ENCODE results near the gene EEF1AKMT3. TPM values are rescaled to one million over a fixed set of nuclear protein-coding genes. Genes with fewer than 3 reads are reported as not detected.

EEF1AKMT3 gene
- total and polyA plus RNA-seq, 9 of the 15 experiments (the other 6 are each of a cell fraction or from before 2014, with no cell fraction given), result 4.1 to 17.2 (median 7.9) TPM

GRCh38 chr12:57815177-57816000 lies 43.0 kb downstream of the EEF1AKMT3 start:
- no peaks in the 10 kb centered on the region; the same call in 2 of the 3 replicates for H3K36me3 ChIP-seq (ENCODE audit: control insufficient read depth, insufficient read depth, low read length)
- no peaks in the 10 kb centered on the region for H3K79me2 ChIP-seq (ENCODE audit: control insufficient read depth, insufficient read depth, low read length)
- H2AFZ ChIP-seq (ENCODE audit: low read depth, low read length), result no peak overlapping the region
- peaks cover 10 to 25% of the 10 kb centered on the region in 2 experiments; a peak in 3 of 5 replicates for H3K4me1 ChIP-seq (replicated peaks in 1 of 2; ENCODE audit: control insufficient read depth in 2 of 2, insufficient read depth in 2 of 2, low read length in 2 of 2)
- DNase-seq (ENCODE audit: extremely low read depth in 1 of 4, low spot score in 3 of 4) (peak in 2 of 4 experiments; percentile 27 to 47), FAIRE-seq (peak; percentile 58), ATAC-seq (peak; percentile 61)
- intact Hi-C loops (cut with micrococcal nuclease) (loop anchor here (2.0 kb wide), 1 partner anchor 57 kb away; no protein-coding TSS in a partner anchor), in situ Hi-C loops (cut with MboI) (no loop called here)
- H3K4me2 ChIP-seq (ENCODE audit: insufficient read depth, low read length), result no peak overlapping the region
- H3K27me3 ChIP-seq (ENCODE audit: control insufficient read depth in 2 of 2, insufficient read depth in 2 of 2, low read length in 2 of 2), result no peaks in the 10 kb centered on the region
- no peak overlapping the region for H3K9ac ChIP-seq (ENCODE audit: insufficient read depth in 1 of 2, low read depth in 2 of 2, low read length in 2 of 2)
- no peaks in the 10 kb centered on the region for H3K9me3 ChIP-seq (replicated peaks; ENCODE audit: control insufficient read depth, insufficient read depth, low read depth, low read length)
- WGBS (ENCODE audit: insufficient coverage, low coverage, missing lambda C conversion rate), result 66% methylated on average over 12 of the region's 13 CpGs
- POLR2A ChIA-PET, result interaction anchor here (0.5 to 1.3 kb wide), 8 partner anchors 8 to 269 kb away, joined by 3 to 5 read pairs (median 4); no protein-coding TSS in a partner anchor
- no peak overlapping the region for H3K27ac ChIP-seq (ENCODE audit: extremely low read depth, low read depth, low read length)
- TF ChIP-seq SMC3 (conservative IDR thresholded peaks at IDR 0.05; ENCODE audit: insufficient read depth, low read depth, low read length) (0 out of 2 replicates have a peak, but pooled peaks have one; percentile 18), CTCF (IDR thresholded peaks at IDR 0.05 in 2 of 3, conservative IDR thresholded peaks at IDR 0.05 in 1 of 3; ENCODE audit: insufficient read depth in 2 of 3, low read depth in 1 of 3, low read length in 3 of 3) (peak; percentile 41 to 61 (median 56); a peak in 4 of 6 replicates), ZNF561 (CRISPR knock-in tag; conservative IDR thresholded peaks at IDR 0.05) (no peak), RAD21 (CRISPR knock-in tag; conservative IDR thresholded peaks at IDR 0.05 in 1 of 2, IDR thresholded peaks at IDR 0.05 in 1 of 2) (peak in 1 of 2 experiments; percentile 45; a peak in 2 of 4 replicates), ZBTB33 (CRISPR knock-in tag; IDR thresholded peaks at IDR 0.05) (peak; percentile 54; the same call in 1 of the 2 replicates)
- no TSS peak for BruUV-seq (replicated peaks)
- no peaks in the 10 kb centered on the region; the same call in 1 of the 2 replicates for H4K20me1 ChIP-seq (replicated peaks; ENCODE audit: control insufficient read depth, insufficient read depth, low read length)
- no peak overlapping the region for H3K4me3 ChIP-seq
- CTCF ChIA-PET (ENCODE audit: low intra/inter-chr PET ratio), result no interaction called here
- H3K9me1 ChIP-seq (ENCODE audit: control insufficient read depth, insufficient read depth, low read length), result peaks cover 6% of the 10 kb centered on the region

Measured in K562 (cell line).